ENCODE measurements around the gene TTC7B. TPM values are rescaled to one million over a fixed set of nuclear protein-coding genes. Genes with fewer than 3 reads are reported as not detected.
A peak's percentile ranks its signal among the peaks of the same experiment; 100 is the strongest.

Gene TTC7B
- total and polyA plus RNA-seq, 2 experiments from 2014 or later = 68.1 to 75.8 TPM

- TF ChIP-seq, protein P1, sequence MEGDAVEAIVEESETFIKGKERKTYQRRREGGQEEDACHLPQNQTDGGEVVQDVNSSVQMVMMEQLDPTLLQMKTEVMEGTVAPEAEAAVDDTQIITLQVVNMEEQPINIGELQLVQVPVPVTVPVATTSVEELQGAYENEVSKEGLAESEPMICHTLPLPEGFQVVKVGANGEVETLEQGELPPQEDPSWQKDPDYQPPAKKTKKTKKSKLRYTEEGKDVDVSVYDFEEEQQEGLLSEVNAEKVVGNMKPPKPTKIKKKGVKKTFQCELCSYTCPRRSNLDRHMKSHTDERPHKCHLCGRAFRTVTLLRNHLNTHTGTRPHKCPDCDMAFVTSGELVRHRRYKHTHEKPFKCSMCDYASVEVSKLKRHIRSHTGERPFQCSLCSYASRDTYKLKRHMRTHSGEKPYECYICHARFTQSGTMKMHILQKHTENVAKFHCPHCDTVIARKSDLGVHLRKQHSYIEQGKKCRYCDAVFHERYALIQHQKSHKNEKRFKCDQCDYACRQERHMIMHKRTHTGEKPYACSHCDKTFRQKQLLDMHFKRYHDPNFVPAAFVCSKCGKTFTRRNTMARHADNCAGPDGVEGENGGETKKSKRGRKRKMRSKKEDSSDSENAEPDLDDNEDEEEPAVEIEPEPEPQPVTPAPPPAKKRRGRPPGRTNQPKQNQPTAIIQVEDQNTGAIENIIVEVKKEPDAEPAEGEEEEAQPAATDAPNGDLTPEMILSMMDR (IDR thresholded peaks at IDR 0.05; ENCODE audit: low read depth, low read length) = no peak
- H3K9me3 ChIP-seq (ENCODE audit: low read depth) = no peaks in the 10 kb centered on the region
Measured at GRCh38 chr14:90581745-90582144, 234.5 kb downstream of the TTC7B start.

DNA sequence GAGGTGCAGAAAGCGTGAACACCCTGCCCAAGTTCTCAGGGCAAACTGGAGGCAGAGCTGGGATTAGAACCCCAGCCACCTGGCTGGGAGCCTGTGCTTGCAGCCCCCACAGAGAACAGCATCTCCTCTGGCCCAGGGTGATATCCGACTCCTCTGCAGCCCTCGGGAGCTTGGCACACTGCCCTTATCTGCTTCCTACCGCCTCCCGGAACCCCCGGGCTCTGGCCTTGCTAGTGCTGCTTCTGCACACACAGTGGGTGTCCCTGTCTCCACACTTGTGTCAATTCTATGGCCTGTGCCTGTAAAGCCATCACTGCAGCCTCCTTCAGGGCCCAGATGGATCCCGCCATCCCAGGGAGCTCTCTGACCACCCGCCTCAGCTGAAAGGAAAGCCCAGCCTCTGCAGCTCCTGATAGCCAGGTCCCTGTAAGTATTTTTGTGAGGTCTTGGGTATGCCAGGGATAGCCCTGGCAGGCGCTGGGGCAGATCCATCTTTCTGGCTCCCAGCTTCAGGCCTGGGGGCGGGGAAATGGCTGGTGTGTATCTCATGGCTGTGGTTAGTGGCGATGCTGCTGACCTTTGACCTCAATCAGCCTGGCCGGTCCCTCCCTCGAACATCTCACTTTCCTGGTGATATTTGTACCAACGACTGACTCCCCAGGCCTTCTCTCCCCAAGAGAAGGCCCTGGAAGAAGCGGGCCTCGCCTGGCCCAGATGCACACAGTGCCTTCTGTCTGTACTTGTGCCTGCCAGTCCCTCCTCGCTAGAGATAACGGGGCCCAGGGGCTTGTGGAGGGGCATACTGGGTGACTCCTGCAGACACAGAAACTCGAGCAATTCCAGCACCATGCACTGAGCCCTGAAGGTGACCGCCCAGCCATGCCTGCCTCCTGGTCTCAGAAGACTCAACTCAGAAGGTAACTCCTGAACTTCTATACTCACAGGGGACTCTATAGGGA, 235.6 kb downstream of the TTC7B start:
- Histone ChIP-seq H3K27ac (peak overlapping the region; percentile 19), H3K9me3 (ENCODE audit: low read depth) (no peaks in the 10 kb centered on the region), H3K4me1 (ENCODE audit: low read depth) (peaks cover 15% of the 10 kb centered on the region), H3K27me3 (no peaks in the 10 kb centered on the region), H3K36me3 (no peaks in the 10 kb centered on the region), H3K4me3 (no peak overlapping the region)
- DNase-seq (ENCODE audit: low read depth in 1 of 2, low spot score in 1 of 2) = peak in 1 of 2 donors; percentile 20
- TF ChIP-seq, protein P1 (IDR thresholded peaks at IDR 0.05; ENCODE audit: low read depth, low read length) = no peak

More at GRCh38 chr14:90581745-90582144, 234.5 kb downstream of the TTC7B start:
- no peak overlapping the region for H3K4me3 ChIP-seq
- no peaks in the 10 kb centered on the region for H3K27me3 ChIP-seq
- no peak for DNase-seq (ENCODE audit: low read depth in 1 of 2, low spot score in 1 of 2)
- no peaks in the 10 kb centered on the region for H3K36me3 ChIP-seq
- peaks cover 12% of the 10 kb centered on the region for H3K4me1 ChIP-seq (ENCODE audit: low read depth)
- no peak overlapping the region for H3K27ac ChIP-seq

DNA sequence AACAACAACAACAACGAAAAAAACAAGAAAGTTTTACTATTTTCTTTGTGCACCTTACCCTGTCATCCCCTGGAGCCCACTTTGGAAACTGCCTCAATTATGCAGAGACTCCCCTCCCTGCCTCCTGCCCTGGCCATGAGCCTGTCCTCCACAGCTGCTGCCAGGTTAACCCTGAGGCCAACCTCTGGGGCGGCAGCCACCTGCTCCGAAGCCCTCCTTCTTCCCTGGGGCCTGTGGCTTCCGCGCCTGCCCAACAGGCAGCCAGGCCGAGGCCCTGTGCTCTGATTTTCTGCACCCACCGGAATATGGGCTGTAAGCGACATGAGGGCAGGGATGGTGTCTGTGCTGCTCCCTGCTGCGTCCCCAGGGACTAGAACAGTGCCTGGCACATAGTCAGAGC, 236.4 kb downstream of the TTC7B start:
- Histone ChIP-seq H3K27ac (no peak overlapping the region), H3K9me3 (ENCODE audit: low read depth) (no peaks in the 10 kb centered on the region), H3K4me1 (ENCODE audit: low read depth) (peaks cover 24% of the 10 kb centered on the region), H3K4me3 (no peak overlapping the region), H3K27me3 (no peaks in the 10 kb centered on the region), H3K36me3 (no peaks in the 10 kb centered on the region)
- DNase-seq (ENCODE audit: low read depth in 1 of 2, low spot score in 1 of 2) = no peak
- TF ChIP-seq, protein P1 (IDR thresholded peaks at IDR 0.05; ENCODE audit: low read depth, low read length) = no peak

- Histone ChIP-seq H3K27me3 (no peaks in the 10 kb centered on the region), H3K4me1 (ENCODE audit: low read depth) (peaks cover 31% of the 10 kb centered on the region), H3K4me3 (no peak overlapping the region), H3K36me3 (no peaks in the 10 kb centered on the region), H3K27ac (no peak overlapping the region), H3K9me3 (ENCODE audit: low read depth) (no peaks in the 10 kb centered on the region)
- TF ChIP-seq, protein P1 (IDR thresholded peaks at IDR 0.05; ENCODE audit: low read depth, low read length) = no peak
- DNase-seq (ENCODE audit: low read depth in 1 of 2, low spot score in 1 of 2) = no peak
Measured at GRCh38 chr14:90579088-90579487, 237.1 kb downstream of the TTC7B start.

- H3K9me3 ChIP-seq (ENCODE audit: low read depth) = no peaks in the 10 kb centered on the region
- no peak overlapping the region for H3K4me3 ChIP-seq
- H3K27ac ChIP-seq = no peak overlapping the region
- H3K36me3 ChIP-seq = no peaks in the 10 kb centered on the region
- TF ChIP-seq, protein P1 (IDR thresholded peaks at IDR 0.05; ENCODE audit: low read depth, low read length) = no peak
- no peaks in the 10 kb centered on the region for H3K27me3 ChIP-seq
- DNase-seq (ENCODE audit: low read depth in 1 of 2, low spot score in 1 of 2) = no peak
- H3K4me1 ChIP-seq (ENCODE audit: low read depth) = peaks cover 35% of the 10 kb centered on the region
Measured at GRCh38 chr14:90578283-90578985, 237.8 kb downstream of the TTC7B start.

All from cardiac muscle cell (in vitro differentiated cells and primary cell).